ENCODE measurements around the gene RALGAPB. TPM values are rescaled to one million over a fixed set of nuclear protein-coding genes. Genes with fewer than 3 reads are reported as not detected.

The RALGAPB gene
- total and polyA plus RNA-seq, 2 of the 13 experiments (the other 11 are each of a cell fraction or from before 2014, with no cell fraction given): 17.6 to 30.6 TPM

DNA sequence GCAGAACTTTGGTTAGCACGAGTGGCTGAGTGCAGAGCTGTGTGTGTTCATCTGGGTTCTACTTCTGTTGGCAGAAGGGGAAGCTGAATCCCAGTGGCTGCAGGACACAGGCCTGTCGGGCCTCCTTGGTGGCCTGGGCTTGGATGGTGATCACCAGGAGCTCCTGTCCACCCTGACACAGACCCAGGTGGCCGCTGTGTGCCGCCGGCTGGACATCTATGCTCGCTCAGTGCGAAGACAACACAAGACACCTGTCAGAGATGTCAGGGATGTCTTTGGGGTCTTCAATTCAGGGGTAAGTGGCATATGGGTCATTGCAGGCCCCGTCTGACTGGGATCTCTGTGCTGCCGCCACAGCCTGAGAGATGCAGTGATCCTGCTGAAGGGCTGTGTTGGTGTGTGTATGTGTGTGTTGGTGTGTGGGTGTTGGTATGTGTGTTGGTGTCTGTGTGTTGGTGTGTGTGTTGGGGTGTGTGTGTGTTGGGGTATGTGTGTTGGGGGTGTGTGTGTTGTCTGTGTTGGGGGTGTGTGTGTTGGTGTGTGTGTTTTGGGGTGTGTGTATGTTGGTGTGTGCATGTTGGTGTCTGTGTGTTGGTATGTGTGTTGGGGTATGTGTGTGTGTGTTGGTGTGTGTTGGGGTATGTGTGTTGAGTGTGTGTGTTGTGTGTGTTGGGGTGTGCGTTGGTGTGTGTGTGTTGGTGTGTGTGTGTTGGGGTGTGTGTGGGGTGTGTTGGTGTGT lies 154.4 kb downstream of the RALGAPB start (continued):
- TF ChIP-seq PBX2 (CRISPR knock-in tag; IDR thresholded peaks at IDR 0.05): no peak
- TF ChIP-seq, protein P1, sequence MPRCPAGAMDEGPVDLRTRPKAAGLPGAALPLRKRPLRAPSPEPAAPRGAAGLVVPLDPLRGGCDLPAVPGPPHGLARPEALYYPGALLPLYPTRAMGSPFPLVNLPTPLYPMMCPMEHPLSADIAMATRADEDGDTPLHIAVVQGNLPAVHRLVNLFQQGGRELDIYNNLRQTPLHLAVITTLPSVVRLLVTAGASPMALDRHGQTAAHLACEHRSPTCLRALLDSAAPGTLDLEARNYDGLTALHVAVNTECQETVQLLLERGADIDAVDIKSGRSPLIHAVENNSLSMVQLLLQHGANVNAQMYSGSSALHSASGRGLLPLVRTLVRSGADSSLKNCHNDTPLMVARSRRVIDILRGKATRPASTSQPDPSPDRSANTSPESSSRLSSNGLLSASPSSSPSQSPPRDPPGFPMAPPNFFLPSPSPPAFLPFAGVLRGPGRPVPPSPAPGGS (CRISPR knock-in tag; IDR thresholded peaks at IDR 0.05): no peak
- TF ChIP-seq SUZ12 (IDR thresholded peaks at IDR 0.05; ENCODE audit: low read depth, low read length): no peak
- TF ChIP-seq, protein P2, sequence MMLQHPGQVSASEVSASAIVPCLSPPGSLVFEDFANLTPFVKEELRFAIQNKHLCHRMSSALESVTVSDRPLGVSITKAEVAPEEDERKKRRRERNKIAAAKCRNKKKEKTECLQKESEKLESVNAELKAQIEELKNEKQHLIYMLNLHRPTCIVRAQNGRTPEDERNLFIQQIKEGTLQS (CRISPR knock-in tag; IDR thresholded peaks at IDR 0.05): no peak
- no peak for TF ChIP-seq ZMAT5 (CRISPR knock-in tag; IDR thresholded peaks at IDR 0.05; ENCODE audit: borderline replicate concordance, low read depth)
- TF ChIP-seq ZNF615 (CRISPR knock-in tag; IDR thresholded peaks at IDR 0.05; ENCODE audit: borderline replicate concordance): no peak
- TF ChIP-seq, protein P3, sequence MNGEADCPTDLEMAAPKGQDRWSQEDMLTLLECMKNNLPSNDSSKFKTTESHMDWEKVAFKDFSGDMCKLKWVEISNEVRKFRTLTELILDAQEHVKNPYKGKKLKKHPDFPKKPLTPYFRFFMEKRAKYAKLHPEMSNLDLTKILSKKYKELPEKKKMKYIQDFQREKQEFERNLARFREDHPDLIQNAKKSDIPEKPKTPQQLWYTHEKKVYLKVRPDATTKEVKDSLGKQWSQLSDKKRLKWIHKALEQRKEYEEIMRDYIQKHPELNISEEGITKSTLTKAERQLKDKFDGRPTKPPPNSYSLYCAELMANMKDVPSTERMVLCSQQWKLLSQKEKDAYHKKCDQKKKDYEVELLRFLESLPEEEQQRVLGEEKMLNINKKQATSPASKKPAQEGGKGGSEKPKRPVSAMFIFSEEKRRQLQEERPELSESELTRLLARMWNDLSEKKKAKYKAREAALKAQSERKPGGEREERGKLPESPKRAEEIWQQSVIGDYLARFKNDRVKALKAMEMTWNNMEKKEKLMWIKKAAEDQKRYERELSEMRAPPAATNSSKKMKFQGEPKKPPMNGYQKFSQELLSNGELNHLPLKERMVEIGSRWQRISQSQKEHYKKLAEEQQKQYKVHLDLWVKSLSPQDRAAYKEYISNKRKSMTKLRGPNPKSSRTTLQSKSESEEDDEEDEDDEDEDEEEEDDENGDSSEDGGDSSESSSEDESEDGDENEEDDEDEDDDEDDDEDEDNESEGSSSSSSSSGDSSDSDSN (CRISPR knock-in tag; IDR thresholded peaks at IDR 0.05): no peak
- no peak for TF ChIP-seq ZNF562 (CRISPR knock-in tag; IDR thresholded peaks at IDR 0.05; ENCODE audit: borderline replicate concordance)
- TF ChIP-seq FOXP1 (IDR thresholded peaks at IDR 0.05): 0 out of 2 replicates have a peak, but pooled peaks have one; percentile 15
- TF ChIP-seq FOXP1 (CRISPR knock-in tag; IDR thresholded peaks at IDR 0.05): no peak
- TF ChIP-seq PRDM15 (CRISPR knock-in tag; IDR thresholded peaks at IDR 0.05): no peak
- TF ChIP-seq GTF2F1 (IDR thresholded peaks at IDR 0.05; ENCODE audit: low read length): no peak
- TF ChIP-seq, protein P4, sequence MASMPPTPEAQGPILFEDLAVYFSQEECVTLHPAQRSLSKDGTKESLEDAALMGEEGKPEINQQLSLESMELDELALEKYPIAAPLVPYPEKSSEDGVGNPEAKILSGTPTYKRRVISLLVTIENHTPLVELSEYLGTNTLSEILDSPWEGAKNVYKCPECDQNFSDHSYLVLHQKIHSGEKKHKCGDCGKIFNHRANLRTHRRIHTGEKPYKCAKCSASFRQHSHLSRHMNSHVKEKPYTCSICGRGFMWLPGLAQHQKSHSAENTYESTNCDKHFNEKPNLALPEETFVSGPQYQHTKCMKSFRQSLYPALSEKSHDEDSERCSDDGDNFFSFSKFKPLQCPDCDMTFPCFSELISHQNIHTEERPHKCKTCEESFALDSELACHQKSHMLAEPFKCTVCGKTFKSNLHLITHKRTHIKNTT (CRISPR knock-in tag; IDR thresholded peaks at IDR 0.05): no peak
- TF ChIP-seq, protein P5, sequence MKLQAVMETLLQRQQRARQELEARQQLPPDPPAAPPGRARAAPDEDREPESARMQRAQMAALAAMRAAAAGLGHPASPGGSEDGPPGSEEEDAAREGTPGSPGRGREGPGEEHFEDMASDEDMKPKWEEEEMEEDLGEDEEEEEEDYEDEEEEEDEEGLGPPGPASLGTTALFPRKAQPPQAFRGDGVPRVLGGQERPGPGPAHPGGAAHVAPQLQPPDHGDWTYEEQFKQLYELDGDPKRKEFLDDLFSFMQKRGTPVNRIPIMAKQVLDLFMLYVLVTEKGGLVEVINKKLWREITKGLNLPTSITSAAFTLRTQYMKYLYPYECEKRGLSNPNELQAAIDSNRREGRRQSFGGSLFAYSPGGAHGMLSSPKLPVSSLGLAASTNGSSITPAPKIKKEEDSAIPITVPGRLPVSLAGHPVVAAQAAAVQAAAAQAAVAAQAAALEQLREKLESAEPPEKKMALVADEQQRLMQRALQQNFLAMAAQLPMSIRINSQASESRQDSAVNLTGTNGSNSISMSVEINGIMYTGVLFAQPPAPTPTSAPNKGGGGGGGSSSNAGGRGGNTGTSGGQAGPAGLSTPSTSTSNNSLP (IDR thresholded peaks at IDR 0.05; ENCODE audit: low read depth, low read length): no peak
